Activated T-helper 1 cell treated with anti-CD3 and anti-CD28 coated beads, Interleukin-2, amount 50 U/mL, for 16 hours (primary cell): ENCODE results near the gene C1orf21.

Experiments used
- DNase-seq, 2 donors: peaks; one replicate each; pipeline ENCODE4 v3.0.0-alpha.2; 2020; ENCODE audit warnings: low read depth in 1 of 2, low spot score in 1 of 2

The C1orf21 gene

GRCh38 chr1:184648856-184649201 lies 262.0 kb downstream of the C1orf21 start:
- DNase-seq: no peak

DNA sequence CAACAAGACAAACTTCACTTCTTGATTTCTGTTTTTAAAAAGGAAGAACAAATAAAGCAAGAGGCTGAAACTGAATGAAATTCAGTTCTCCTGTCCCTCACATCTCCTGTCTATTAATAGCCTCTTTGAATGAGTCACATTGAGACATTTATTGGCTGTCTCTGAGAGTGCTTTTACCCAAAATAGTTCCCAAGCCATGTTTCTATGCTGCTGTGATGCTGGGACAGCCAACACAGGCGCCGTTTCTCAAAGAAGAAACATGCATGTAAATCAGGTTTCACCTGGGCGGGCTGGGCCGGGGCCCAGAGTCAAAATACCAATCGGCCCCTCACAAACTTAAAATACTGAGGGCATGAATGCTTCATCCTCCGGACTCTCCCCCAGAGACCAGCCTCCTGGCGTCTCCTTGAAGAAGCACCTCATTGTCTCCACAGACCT lies 262.6 kb downstream of the C1orf21 start:
- no peak for DNase-seq

DNA sequence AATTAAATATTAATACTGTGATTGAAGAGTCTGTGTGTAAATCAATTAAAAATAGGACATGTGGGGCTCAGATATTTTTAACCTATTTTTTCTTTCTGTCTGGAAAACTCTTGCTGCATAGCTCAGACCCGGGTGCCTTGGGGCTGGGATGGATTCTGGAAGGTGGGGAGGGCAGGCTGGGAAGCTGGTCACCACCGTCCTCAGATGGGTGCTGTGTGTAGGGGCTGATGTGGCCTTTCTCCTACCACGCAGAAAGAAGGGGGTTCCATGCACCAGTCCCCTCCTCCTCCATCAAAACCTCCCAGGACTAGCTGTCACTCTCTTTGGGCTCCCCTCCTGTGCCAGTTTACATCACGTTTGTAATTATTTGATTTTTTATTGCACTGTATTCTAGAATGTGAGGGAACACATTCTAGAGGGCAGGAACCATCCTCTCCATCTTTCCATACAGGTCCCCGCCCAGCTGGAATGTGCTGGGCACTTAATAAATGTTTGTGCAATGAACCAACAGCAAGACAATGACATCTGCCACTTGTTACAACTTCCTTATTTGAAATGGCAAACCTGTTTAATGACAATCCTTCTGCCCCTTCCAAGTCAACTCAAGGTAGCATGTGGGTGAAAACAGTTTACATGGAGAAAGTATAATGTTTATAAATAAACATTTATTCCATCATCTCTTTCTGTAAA lies 263.5 kb downstream of the C1orf21 start:
- no peak for DNase-seq

DNA sequence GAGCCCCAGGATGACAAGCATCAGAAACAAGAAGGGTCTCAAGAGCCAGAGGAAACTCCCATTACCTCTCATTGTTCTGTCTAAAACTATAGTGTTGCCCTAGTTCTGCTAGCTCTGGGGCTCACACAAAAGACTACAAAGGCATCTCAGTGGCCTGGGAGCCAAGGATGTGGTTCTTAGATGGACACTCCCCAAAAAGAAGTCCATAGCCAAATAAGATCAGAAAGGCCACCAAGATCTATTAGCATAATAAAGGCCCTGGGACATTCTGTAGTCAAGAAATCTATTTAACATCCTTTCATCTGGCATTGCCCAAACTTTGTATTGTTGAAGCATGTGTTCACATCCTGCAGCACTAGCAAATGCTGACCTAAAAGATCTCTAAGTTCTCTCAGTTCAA lies 268.4 kb downstream of the C1orf21 start:
- no peak for DNase-seq

DNA sequence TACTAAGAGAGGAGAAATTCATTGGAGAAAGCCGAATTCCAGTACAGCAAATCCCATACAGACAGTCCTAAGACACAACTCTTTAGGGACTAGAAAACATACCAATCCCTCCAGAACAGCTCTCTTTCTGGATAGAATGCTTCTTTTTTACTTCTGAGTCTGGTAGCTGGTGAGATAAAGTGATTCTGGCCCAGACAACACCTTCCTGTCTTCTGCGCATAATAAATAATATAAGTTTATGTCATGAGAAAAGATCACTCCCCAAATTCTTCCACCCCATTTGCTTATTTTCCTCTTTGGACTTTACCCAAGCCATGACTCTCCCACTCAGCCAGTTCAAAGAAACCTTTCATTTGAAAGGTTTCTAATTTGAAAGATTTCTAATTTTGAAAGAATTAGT lies 269.4 kb downstream of the C1orf21 start:
- DNase-seq: no peak

DNA sequence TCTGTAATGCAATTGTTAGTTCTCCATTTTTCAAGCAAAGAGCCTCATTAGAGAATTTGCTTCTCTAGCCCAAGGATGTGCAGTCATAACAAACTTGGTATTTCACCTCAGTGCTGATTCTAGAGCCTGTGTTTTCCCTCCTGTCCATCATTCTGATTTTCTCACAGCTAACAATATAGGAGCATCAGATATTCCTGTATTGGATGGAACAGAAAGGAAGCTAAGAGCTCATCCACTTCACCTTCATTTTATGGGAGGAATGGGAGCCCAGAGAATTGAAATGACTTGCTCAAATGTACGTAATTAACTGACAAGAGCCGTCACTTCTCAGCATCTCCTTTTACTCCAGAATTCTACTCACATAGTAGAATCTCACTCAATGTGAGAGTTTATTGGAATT lies 271.2 kb downstream of the C1orf21 start:
- DNase-seq: no peak

GRCh38 chr1:184660462-184661191 lies 273.8 kb downstream of the C1orf21 start:
- no peak for DNase-seq

DNA sequence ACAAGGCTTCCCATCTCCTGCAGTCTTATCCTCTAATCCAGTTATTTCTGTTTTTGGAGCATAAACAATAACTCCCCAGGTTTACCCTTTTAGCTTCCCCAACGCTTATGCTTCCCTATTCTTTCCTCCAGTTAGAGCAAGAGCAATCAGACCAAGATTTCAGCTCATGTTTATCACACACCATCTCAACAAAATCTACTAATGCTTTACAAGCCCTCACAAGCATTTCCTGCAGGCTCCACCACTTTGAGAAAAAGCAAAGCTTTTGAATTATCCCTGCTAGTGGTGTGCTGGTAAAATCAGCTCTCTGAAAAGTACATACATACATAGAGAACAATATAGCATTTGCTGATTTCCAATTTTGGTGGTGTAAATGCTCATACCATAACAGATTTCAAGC lies 275.0 kb downstream of the C1orf21 start:
- DNase-seq: no peak

DNA sequence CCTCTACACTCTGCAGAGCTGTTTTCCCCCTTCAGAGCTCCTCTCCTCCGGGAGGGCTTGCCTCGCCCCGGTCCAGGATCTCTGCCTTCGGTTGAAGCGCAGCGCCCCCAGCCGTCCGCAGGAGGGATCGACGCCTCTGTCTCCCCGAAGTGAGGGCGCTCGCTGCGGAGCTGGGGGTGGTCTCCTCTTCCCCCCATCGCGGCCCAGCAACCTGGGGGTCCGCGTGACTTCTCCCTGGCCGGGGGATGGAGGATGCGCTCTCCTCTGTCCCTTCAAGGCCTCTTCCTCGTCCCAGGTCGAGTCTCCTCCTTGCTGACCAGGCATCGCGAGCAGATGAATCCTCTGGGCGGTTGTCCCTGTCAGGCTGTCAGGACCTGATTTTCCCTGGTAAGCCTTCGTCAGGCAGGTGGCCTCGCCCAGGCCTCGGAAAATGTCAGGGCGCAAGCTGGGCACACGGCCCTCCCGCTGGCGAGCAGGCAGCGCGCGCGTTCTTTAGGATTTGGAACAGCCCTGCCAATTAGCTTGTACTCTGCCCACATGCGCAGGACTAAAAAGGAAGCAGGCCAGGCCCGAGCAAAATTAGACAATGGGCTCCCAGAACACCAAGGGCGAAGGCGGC lies 277.3 kb downstream of the C1orf21 start:
- DNase-seq: no peak

DNA sequence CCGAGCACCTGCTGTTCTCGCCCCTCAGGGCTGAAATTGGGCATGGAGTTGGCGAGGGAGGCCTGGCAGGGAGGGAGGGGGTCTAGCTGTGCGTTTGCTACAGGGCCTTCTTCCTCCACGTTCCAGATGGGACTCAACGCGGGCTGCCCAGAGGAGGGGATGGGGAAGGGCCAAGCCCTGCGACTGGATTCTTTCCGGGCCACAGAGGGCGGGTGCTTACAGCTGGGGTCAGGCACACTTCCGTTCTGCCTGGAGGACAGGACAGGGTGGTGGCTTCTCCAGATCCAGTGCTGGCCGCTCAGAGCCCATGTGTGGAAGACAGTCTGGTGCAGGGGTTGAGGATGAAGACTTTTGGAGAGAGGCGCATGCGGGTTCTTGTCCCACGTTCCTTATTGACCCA lies 277.8 kb downstream of the C1orf21 start:
- no peak for DNase-seq

DNA sequence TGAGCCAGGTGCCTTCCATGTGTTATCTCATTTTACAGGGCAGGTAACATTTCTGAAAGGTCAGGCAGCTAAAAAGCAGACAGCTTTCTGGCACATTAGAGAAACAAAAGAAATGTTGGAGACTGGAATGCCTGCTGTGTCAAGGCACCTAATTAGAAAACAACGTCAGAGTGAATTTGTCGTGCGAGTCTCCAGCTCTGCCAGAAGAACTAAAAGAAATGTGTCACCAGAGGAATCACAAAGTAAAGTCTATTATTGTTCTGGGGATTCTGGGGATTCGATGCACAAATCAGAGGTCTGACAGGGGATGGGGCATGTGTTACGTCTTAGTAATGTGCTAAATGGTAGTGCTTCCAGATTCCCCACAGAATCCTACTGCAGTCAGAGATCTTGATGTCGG lies 278.5 kb downstream of the C1orf21 start:
- no peak for DNase-seq

- no peak for DNase-seq
These were observed 282.6 kb downstream of the C1orf21 start for GRCh38 chr1:184669391-184669790.

DNA sequence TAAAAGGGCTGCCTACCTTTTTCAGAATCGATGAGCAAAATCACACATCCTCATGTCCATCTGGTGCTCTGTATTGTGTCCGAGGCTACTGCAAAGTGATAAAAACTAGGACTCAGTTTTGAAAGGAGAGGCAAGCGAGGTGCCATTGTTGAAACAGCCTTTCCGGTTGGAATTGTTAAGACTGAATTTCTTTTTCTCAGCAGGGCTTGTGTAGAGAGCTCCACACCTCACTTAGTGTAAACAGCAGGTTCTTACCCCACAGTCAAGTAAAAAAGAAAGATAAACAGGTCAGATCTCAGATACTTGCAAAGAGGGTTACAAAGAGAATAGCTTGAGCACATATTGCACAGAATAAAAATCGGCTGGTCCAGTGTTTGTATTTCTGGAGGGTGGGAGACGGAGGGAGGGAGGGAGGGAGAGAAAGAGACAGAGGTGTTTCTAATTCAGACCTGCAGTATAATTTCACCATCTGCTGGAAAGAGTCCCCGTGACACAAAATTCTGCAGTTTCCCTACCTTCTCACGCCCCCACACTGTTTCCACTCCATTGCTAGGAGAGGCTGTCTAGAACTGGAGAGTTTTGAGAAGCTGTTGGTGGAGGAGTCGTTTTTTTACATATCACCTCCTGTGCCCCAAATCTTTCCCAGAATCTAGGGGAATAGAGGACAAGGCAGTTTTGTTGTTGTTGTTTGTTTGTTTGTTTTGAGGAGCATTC lies 285.3 kb downstream of the C1orf21 start:
- DNase-seq: no peak

GRCh38 chr1:184673305-184673704 lies 286.5 kb downstream of the C1orf21 start:
- DNase-seq: no peak

DNA sequence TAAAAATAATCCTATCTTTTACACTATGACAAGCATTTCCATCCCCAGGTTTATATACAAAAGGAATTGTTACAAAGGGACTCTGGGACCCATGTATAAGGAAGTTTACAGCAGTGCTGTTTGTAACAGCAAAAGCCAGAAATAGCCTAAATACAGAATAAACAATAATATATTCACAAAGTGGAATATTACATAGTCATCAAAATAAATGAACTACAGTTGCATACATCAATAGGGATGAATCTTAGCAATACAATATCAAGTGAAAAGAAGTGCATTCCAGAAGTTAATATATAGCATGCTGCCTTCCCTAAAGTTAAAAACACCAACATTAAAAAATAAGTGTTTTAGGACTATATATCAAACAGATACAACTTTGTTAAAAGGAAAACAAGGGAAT lies 290.5 kb downstream of the C1orf21 start:
- no peak for DNase-seq
